K562 (cell line): Measurements from ENCODE around the gene FBN3. TPM values are rescaled to one million over a fixed set of nuclear protein-coding genes. Genes with fewer than 3 reads are reported as not detected.
A peak's percentile ranks its signal among the peaks of the same experiment; 100 is the strongest.

ENCODE experiments used
- ATAC-seq: fragments of 200-7000 bp; cut with Tn5 transposase; 3 replicates; pipeline ENCODE4 v1.9.1; 2020; ENCODE audit warnings: moderate library complexity
- BruUV-seq: library from RNA; stranded (reverse); fragments of 400-500 nt; replicated peaks from 2 replicates; lab custom pipeline; 2021; lab: Mats Ljungman, UMichigan
- CTCF ChIA-PET: fragments of 300-600 bp; formaldehyde crosslinking; extraction: SDS; loops from one replicate; lab custom pipeline; 2021; ENCODE audit warnings: low intra/inter-chr PET ratio; lab: Yijun Ruan, JAX
- POLR2A ChIA-PET: fragments of 300-600, 350-650 bp; sonication (Branson Sonifier 250); formaldehyde crosslinking; extraction: SDS; loops from one replicate; lab custom pipeline; 2021; ENCODE audit warnings: antibody characterized with exemption, inconsistent platforms; lab: Yijun Ruan, JAX
- DNase-seq, 4 experiments: peaks; one replicate each; pipeline versions ENCODE4 v3.0.0 to v3.0.0-alpha.2; 2011 to 2018; ENCODE audit warnings: low spot score in 3 of 4, mixed read lengths in 3 of 4; ENCODE audit errors: extremely low read depth in 1 of 4
- FAIRE-seq: peaks from 2 replicates; lab custom pipeline; 2011; peaks lifted over from hg19 to GRCh38; lab: Jason Lieb, UNC
- H2AFZ ChIP-seq: 2 replicates; pipeline ENCODE4 v1.6.0; 2011; ENCODE audit warnings: low read depth, low read length, control low read depth, inconsistent platforms
- H3K27ac ChIP-seq: fragments of 200-600 bp; 3 replicates; pipeline ENCODE4 v1.8.0; 2011; ENCODE audit warnings: low read depth, mild to moderate bottlenecking, control low read depth, inconsistent platforms, low read length, moderate library complexity, mixed read lengths; ENCODE audit errors: extremely low read depth
- H3K27me3 ChIP-seq, 2 experiments: fragments of 300-600 bp in 1 of 2; 2 replicates in 1 of 2; 3 replicates in 1 of 2; pipeline versions ENCODE4 v1.6.0 to v1.8.0; 2011; ENCODE audit warnings: inconsistent platforms in 2 of 2, low read length in 2 of 2, mild to moderate bottlenecking in 1 of 2, mixed read lengths in 1 of 2, moderate library complexity in 1 of 2; ENCODE audit not compliant: control insufficient read depth in 2 of 2, insufficient read depth in 2 of 2
- H3K36me3 ChIP-seq: fragments of 300-600 bp; 3 replicates; pipeline ENCODE4 v1.8.0; 2011; ENCODE audit warnings: mild to moderate bottlenecking, low read length, inconsistent platforms; ENCODE audit not compliant: control insufficient read depth, insufficient read depth
- H3K4me1 ChIP-seq, 2 experiments: fragments of 200-600 bp in 1 of 2; replicated peaks in 1 of 2; 2 replicates in 1 of 2; 3 replicates in 1 of 2; pipeline versions ENCODE4 v1.5.1 to v1.8.0; 2011; ENCODE audit warnings: inconsistent platforms in 2 of 2, low read length in 2 of 2, mild to moderate bottlenecking in 1 of 2, mixed read lengths in 1 of 2, moderate library complexity in 1 of 2; ENCODE audit not compliant: control insufficient read depth in 2 of 2, insufficient read depth in 2 of 2
- H3K4me2 ChIP-seq: 2 replicates; pipeline ENCODE4 v1.6.1; 2011; ENCODE audit warnings: low read length, control low read depth, inconsistent platforms, mixed read lengths; ENCODE audit not compliant: insufficient read depth
- H3K4me3 ChIP-seq: fragments of 200-600 bp; sonication (generic), shearing (Covaris generic); 2 replicates; pipeline ENCODE4 v1.5.1; 2016; ENCODE audit warnings: control low read depth, inconsistent platforms
- H3K79me2 ChIP-seq: fragments of 200-600 bp; 3 replicates; pipeline ENCODE4 v1.8.0; 2011; ENCODE audit warnings: low read length, inconsistent platforms; ENCODE audit not compliant: control insufficient read depth, insufficient read depth
- H3K9ac ChIP-seq, 2 experiments: 2 replicates each; pipeline versions ENCODE4 v1.6.0 to v1.6.1; 2011; ENCODE audit warnings: low read depth in 2 of 2, low read length in 2 of 2, control low read depth in 1 of 2, inconsistent platforms in 1 of 2, mild to moderate bottlenecking in 1 of 2, mixed read lengths in 1 of 2; ENCODE audit not compliant: insufficient read depth in 1 of 2
- H3K9me1 ChIP-seq: one replicate; pipeline ENCODE4 v1.6.0; 2011; ENCODE audit warnings: inconsistent platforms, mild to moderate bottlenecking, low read length, moderate library complexity; ENCODE audit not compliant: control insufficient read depth, insufficient read depth
- H3K9me3 ChIP-seq: replicated peaks from 2 replicates; pipeline ENCODE4 v1.5.1; 2011; ENCODE audit warnings: low read depth, low read length, inconsistent platforms; ENCODE audit not compliant: control insufficient read depth, insufficient read depth
- H4K20me1 ChIP-seq: replicated peaks from 2 replicates; pipeline ENCODE4 v1.6.1; 2011; ENCODE audit warnings: low read length, inconsistent platforms, mixed read lengths; ENCODE audit not compliant: control insufficient read depth, insufficient read depth
- BRF2 ChIP-seq: IDR thresholded peaks from 3 replicates; pipeline ENCODE4 v1.6.1; 2011; ENCODE audit warnings: borderline replicate concordance, mild to moderate bottlenecking; ENCODE audit not compliant: insufficient read length, insufficient read depth
- HOXB6 ChIP-seq: fragments of 250-450 bp; sonication (Bioruptor Pico); IDR thresholded peaks from 2 replicates; pipeline ENCODE4 v1.5.1; 2022; ENCODE audit warnings: mild to moderate bottlenecking, borderline replicate concordance
- RBM34 ChIP-seq: fragments of 200-400 bp; formaldehyde crosslinking; IDR thresholded peaks from 2 replicates; pipeline ENCODE4 v1.6.1; 2018; ENCODE audit warnings: low read length, borderline replicate concordance; ENCODE audit not compliant: insufficient read depth
- ZNF12 ChIP-seq: sonication (generic); formaldehyde crosslinking; IDR thresholded peaks from 2 replicates; pipeline ENCODE4 v1.4.0; 2020; ENCODE audit warnings: mild to moderate bottlenecking, missing genetic modification reagents
- WGBS: fragments of 100-300 bp; shearing (Covaris generic); methylation state at CpG from one replicate; pipeline ENCODE4 v1.1.6; 2016; ENCODE audit warnings: low coverage, mixed read lengths; ENCODE audit not compliant: insufficient coverage; ENCODE audit errors: missing lambda C conversion rate; 5-methylcytosine and 5-hydroxymethylcytosine counted together
- in situ Hi-C: fragments of 300-500 bp; cut with MboI; formaldehyde crosslinking; loops from 4 replicates; pipeline ENCODE4 v1.15.0; 2018; ENCODE audit warnings: inconsistent platforms, mixed read lengths
- intact Hi-C: fragments of 100-400 bp; cut with micrococcal nuclease; formaldehyde crosslinking; loops from 2 replicates; pipeline ENCODE4 v1.14.2; 2022
- polyA plus RNA-seq, 8 experiments: library from polyadenylated mRNA; depleted of rRNA in 4 of 8; stranded (reverse) in 5 of 8; unstranded in 3 of 8; fragments of >200 nt; fragmentation: Nextera tagmentation in 2 of 8; fragmentation: Illumina TruSeq in 1 of 8; extraction: Ambion mirVana in 2 of 8; extraction: Trizol in 1 of 8; gene quantifications; 2 replicates each; pipeline versions ENCODE4 v1.2.1 to v1.2.3, GENCODE V29; 2011 to 2014; ENCODE audit warnings: inconsistent platforms in 1 of 8, missing spikeins in 1 of 8
- total RNA-seq, 7 experiments: library from RNA; depleted of rRNA in 6 of 7; stranded (reverse); fragments of >200 nt in 6 of 7; fragmentation: Illumina TruSeq in 2 of 7; extraction: Trizol in 2 of 7; gene quantifications; 2 replicates each; pipeline versions ENCODE4 v1.2.1 to v1.2.3, GENCODE V29; 2011 to 2021; ENCODE audit warnings: low replicate concordance in 1 of 7

Gene FBN3
- total and polyA plus RNA-seq, 9 of the 15 experiments (the other 6 are each of a cell fraction or from before 2014, with no cell fraction given): under 0.01 to 0.29 (median 0.01) TPM; not detected in 4

GRCh38 chr19:8030960-8031359, 118.4 kb downstream of the FBN3 start:
- Histone ChIP-seq H4K20me1 (no peaks in the 10 kb centered on the region), H3K36me3 (no peaks in the 10 kb centered on the region), H3K9me1 (no peaks in the 10 kb centered on the region), H3K79me2 (no peaks in the 10 kb centered on the region), H3K4me3 (no peak overlapping the region), H3K4me1 (peaks cover 21 to 36% of the 10 kb centered on the region in 2 experiments), H3K9ac (0 out of 4 replicates have a peak overlapping the region, but pooled peaks of 1 of the 2 experiments have one; percentile 6), H3K27ac (no peak overlapping the region), H3K4me2 (no peak overlapping the region), H3K9me3 (peaks cover 3% of the 10 kb centered on the region; the same call in 1 of the 2 replicates), H2AFZ (no peak overlapping the region), H3K27me3 (no peaks in the 10 kb centered on the region)
- 72% methylated on average over 8 of the region's 8 CpGs for WGBS
- TF ChIP-seq ZNF12 (peak; percentile 92), BRF2 (no peak), RBM34 (no peak), HOXB6 (CRISPR knock-in tag) (no peak)
- FAIRE-seq (no peak), ATAC-seq (no peak), DNase-seq (no peak)
- ChIA-PET POLR2A (interaction anchor here (0.9 kb wide), 1 partner anchor 25 kb away, joined by 4 read pairs; the partner anchor contains the start of gene ELAVL1), CTCF (no interaction called here)
- BruUV-seq: no TSS peak
- in situ Hi-C loops: no loop called here
- intact Hi-C loops: no loop called here
